ENCODE measurements around the gene PCDHA4.
"Not testable (repeated sequence)": the region's sequence is repeated elsewhere in the genome, so short reads cannot be mapped to it uniquely, and the experiment has no call there.

PCDHA4 gene

GRCh38 chr5:140821375-140822280 is 14.8 kb downstream of the PCDHA4 start, which contains the start of gene PCDHA5:
Gene PCDHA5, plus strand, starts transcription at chr5:140821613.
- DNase-seq (ENCODE audit: low read depth), result peak; percentile 7

GRCh38 chr5:140822281-140822629 is 15.4 kb downstream of the PCDHA4 start:
- no peak for DNase-seq (ENCODE audit: low read depth)

DNA sequence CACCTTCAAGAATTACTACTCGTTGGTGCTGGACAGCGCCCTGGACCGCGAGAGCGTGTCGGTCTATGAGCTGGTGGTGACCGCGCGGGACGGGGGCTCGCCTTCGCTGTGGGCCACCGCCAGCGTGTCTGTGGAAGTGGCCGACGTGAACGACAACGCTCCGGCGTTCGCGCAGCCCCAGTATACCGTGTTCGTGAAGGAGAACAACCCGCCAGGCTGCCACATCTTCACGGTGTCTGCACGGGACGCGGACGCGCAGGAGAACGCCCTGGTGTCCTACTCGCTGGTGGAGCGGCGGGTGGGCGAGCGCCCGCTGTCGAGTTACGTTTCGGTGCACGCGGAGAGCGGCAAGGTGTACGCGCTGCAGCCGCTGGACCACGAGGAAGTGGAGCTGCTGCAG is 16.1 kb downstream of the PCDHA4 start:
- not testable (repeated sequence) for DNase-seq (ENCODE audit: low read depth)

- DNase-seq (ENCODE audit: low read depth), result no peak
Observed at GRCh38 chr5:140823475-140823874, 16.6 kb downstream of the PCDHA4 start.

GRCh38 chr5:140827704-140828361 is 21.0 kb downstream of the PCDHA4 start, which contains the start of gene PCDHA6:
Gene PCDHA6, plus strand, starts transcription at chr5:140827960. Its CDS starts 132 bp downstream, at chr5:140828092.
- peak; percentile 6 for DNase-seq (ENCODE audit: low read depth)

- no peak for DNase-seq (ENCODE audit: low read depth)
Observed at GRCh38 chr5:140828362-140828737, 21.5 kb downstream of the PCDHA4 start.

DNA sequence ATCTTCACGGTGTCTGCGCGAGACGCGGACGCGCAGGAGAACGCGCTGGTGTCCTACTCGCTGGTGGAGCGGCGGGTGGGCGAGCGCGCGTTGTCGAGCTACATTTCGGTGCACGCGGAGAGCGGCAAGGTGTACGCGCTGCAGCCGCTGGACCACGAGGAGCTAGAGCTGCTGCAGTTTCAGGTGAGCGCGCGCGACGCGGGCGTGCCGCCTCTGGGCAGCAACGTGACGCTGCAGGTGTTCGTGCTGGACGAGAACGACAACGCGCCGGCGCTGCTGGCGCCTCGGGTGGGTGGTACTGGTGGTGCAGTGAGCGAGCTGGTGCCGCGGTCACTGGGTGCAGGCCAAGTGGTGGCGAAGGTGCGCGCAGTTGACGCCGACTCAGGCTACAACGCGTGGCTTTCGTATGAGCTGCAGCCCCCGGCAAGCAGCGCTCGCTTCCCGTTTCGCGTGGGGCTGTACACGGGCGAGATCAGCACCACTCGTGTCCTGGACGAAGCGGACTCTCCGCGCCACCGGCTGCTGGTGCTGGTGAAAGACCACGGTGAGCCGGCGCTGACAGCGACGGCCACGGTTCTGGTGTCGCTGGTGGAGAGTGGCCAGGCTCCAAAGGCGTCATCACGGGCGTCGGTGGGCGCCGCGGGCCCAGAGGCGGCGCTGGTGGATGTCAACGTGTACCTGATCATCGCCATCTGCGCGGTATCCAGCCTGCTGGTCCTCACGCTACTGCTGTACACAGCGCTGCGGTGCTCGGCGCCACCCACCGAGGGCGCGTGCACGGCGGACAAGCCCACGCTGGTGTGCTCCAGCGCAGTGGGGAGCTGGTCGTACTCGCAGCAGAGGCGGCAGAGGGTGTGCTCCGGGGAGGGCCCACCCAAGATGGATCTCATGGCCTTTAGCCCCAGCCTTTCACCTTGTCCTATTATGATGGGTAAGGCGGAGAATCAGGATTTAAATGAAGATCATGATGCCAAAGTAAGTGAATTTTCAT is 22.9 kb downstream of the PCDHA4 start:
- not testable (repeated sequence) for DNase-seq (ENCODE audit: low read depth)

DNA sequence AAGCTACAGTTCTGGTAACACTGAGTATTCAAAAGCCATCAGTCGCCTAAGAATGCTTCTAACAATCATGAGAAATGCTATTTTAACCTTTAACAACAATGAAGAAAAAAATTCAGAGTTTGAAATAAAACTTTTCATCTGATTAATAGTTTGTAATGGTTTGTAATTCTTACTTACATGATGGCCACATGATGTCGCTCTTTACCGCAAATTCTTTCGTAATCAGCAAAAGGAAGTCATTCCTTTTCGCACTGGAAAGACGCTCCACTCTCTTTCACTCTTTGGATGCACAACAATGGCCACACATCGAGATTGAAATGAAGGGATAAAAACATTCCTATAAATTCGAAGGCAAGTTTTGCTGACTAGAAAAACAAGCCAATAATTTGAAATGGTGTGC is 27.1 kb downstream of the PCDHA4 start, which contains the start of gene PCDHA7:
PCDHA7 (plus strand) TSS at position 277 of the 400 bp plus-strand sequence; CDS start at position 392, 115 bp downstream.
- DNase-seq (ENCODE audit: low read depth), result peak; percentile 12

DNA sequence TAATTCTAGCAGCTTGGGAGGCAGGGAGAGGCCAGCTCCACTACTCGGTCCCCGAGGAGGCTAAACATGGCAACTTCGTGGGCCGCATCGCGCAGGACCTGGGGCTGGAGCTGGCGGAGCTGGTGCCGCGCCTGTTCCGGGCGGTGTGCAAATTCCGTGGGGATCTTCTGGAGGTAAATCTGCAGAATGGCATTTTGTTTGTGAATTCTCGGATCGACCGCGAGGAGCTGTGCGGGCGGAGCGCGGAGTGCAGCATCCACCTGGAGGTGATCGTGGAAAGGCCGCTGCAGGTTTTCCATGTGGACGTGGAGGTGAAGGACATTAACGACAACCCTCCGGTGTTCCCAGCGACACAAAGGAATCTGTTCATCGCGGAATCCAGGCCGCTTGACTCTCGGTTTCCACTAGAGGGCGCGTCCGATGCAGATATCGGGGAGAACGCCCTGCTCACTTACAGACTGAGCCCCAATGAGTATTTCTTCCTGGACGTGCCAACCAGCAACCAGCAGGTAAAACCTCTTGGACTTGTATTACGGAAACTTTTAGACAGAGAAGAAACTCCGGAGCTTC is 27.7 kb downstream of the PCDHA4 start:
- DNase-seq (ENCODE audit: low read depth), result not testable (repeated sequence)

GRCh38 chr5:140835622-140836510 is 29.0 kb downstream of the PCDHA4 start:
- DNase-seq (ENCODE audit: low read depth), result no peak

DNA sequence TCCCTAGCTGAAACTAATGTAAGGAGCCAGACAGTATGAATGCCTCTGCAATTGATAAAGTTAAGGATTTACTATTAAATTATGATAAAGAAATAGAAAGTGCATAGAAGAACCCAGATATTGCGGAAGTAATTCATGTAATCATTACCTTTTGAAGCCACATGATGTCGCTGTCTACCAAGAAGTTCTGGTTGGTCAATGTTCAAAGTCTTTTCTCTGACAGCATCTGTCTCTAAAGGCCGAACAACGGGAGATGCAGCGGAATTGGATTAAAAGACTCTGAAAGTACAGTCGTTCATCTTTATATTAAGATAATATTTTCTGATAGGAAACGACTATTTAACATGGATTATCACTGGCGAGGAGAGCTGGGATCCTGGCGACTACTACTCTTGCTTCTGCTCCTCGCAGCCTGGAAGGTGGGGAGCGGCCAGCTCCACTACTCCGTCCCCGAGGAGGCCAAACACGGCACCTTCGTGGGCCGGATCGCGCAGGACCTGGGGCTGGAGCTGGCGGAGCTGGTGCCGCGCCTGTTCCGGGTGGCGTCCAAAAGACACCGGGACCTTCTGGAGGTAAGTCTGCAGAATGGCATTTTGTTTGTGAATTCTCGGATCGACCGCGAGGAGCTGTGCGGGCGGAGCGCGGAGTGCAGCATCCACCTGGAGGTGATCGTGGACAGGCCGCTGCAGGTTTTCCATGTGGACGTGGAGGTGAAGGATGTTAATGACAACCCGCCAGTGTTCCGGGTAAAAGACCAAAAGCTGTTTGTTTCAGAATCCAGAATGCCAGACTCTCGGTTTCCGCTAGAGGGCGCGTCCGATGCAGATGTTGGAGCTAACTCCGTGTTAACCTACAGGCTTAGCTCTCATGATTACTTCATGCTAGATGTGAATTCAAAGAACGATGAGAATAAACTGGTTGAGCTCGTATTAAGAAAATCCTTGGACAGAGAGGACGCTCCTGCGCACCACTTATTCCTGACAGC is 34.4 kb downstream of the PCDHA4 start, which contains the start of gene PCDHA8:
PCDHA8 (plus strand) TSS at position 210 of the 985 bp plus-strand sequence; CDS start at position 345, 135 bp downstream.
- peak; percentile 5 for DNase-seq (ENCODE audit: low read depth)

DNA sequence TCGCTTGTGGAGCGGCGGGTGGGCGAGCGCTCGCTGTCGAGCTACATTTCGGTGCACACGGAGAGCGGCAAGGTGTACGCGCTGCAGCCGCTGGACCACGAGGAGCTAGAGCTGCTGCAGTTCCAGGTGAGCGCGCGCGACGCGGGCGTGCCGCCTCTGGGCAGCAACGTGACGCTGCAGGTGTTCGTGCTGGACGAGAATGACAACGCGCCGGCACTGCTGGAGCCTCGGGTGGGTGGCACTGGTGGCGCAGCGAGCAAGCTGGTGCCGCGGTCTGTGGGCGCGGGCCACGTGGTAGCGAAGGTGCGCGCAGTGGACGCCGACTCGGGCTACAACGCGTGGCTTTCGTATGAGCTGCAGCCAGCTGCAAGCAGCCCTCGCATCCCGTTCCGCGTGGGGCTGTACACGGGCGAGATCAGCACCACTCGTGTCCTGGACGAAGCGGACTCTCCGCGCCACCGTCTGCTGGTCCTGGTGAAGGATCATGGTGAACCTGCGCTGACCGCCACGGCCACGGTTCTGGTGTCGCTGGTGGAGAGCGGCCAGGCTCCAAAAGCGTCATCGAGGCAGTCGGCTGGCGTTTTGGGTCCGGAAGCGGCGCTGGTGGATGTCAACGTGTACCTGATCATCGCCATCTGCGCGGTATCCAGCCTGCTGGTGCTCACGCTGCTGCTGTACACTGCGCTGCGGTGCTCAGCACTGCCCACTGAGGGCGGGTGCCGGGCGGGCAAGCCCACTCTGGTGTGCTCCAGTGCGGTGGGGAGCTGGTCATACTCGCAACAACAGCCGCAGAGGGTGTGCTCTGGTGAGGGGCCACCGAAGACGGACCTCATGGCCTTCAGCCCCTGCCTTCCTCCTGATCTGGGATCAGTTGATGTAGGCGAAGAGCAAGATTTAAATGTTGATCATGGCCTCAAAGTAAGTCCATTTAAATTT is 36.2 kb downstream of the PCDHA4 start:
- no peak for DNase-seq (ENCODE audit: low read depth)

GRCh38 chr5:140848139-140849102 is 41.6 kb downstream of the PCDHA4 start, which contains the start of gene PCDHA9:
Gene PCDHA9, plus strand, starts transcription at chr5:140848382. Its CDS starts 114 bp downstream, at chr5:140848496.
- DNase-seq (ENCODE audit: low read depth), result not testable (repeated sequence)

- not testable (repeated sequence) for DNase-seq (ENCODE audit: low read depth)
Observed at GRCh38 chr5:140849831-140850634, 43.2 kb downstream of the PCDHA4 start.

Data from iris pigment epithelial cell (primary cell).